Measurements from ENCODE around the gene C7.
A peak's percentile ranks its signal among the peaks of the same experiment; 100 is the strongest.
"Not testable (repeated sequence)": the region's sequence is repeated elsewhere in the genome, so short reads cannot be mapped to it uniquely, and the experiment has no call there.

The C7 gene

GRCh38 chr5:40909264-40909663, at the start of gene C7:
C7 (plus strand) TSS chr5:40909497; CDS start chr5:40909611, 114 bp downstream.
- no peak for DNase-seq

DNA sequence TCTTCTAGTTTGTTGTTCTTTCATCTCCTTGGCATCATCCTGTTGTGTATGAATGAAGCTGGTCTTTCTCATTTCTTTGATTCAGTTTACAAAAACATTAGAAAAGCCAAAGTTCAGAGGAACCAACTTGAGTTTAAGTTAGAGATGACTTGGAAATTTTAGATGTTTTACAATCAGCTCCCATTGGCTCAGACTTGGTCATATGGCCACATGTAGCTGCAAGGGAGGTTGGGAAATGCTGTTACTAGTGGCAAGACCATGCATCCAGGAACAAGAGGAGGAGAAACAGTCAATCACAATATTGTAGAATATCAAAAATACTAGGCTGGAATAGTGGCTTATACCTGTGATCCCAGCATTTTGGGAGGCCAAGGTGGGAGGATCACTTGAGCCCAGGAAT, 48.6 kb upstream of the C7 start:
- DNase-seq: no peak

- DNase-seq: not testable (repeated sequence)
These were observed 44.3 kb upstream of the C7 start for GRCh38 chr5:40865004-40865403.

- no peak for DNase-seq
These were observed 42.5 kb upstream of the C7 start for GRCh38 chr5:40866844-40867243.

- DNase-seq: no peak
These were observed 39.9 kb upstream of the C7 start for GRCh38 chr5:40869384-40869783.

DNA sequence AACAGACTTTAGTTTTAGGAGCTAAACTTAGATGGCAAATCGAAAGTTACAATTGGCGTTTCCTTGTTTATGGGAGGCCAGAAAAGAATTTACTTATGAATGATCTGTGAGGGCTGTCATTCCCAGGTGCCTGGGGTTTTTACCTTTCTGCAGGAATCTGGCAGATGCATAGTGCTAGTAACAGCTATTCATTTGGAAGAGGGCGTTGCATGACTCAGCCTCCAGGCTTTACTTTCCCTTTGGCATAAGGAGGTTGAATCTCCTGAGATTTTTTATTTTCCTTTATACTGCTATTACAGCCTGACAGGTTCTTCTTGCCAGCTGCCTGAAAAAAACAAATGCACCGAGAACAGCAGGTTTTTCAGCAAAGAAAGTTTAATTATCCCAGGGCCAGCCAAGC, 38.1 kb upstream of the C7 start:
- no peak for DNase-seq

GRCh38 chr5:40872253-40872652, 37.0 kb upstream of the C7 start:
- not testable (repeated sequence) for DNase-seq

GRCh38 chr5:40873286-40873880, 35.9 kb upstream of the C7 start:
- DNase-seq: no peak

DNA sequence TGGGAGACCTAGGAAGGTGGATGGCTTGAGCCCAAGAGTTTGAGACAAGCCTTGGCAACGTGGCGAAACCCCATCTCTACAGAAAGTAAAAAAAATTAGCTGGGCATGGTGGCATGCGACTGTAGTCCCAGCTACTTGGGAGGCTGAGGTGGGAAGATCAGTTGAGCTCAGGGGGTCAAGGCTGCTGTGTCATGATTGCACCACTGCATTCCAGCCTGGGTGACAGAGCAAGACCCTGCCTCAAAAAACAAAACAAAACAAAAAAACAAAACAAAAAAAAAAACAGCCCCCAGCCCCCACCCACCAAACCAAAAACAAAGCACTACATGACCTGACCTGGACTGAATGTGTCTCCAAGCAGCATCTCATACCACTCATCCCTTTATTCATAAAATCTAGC, 33.3 kb upstream of the C7 start:
- DNase-seq: no peak

GRCh38 chr5:40877371-40877988, 31.8 kb upstream of the C7 start:
- DNase-seq: peak; percentile 23 to 30

DNA sequence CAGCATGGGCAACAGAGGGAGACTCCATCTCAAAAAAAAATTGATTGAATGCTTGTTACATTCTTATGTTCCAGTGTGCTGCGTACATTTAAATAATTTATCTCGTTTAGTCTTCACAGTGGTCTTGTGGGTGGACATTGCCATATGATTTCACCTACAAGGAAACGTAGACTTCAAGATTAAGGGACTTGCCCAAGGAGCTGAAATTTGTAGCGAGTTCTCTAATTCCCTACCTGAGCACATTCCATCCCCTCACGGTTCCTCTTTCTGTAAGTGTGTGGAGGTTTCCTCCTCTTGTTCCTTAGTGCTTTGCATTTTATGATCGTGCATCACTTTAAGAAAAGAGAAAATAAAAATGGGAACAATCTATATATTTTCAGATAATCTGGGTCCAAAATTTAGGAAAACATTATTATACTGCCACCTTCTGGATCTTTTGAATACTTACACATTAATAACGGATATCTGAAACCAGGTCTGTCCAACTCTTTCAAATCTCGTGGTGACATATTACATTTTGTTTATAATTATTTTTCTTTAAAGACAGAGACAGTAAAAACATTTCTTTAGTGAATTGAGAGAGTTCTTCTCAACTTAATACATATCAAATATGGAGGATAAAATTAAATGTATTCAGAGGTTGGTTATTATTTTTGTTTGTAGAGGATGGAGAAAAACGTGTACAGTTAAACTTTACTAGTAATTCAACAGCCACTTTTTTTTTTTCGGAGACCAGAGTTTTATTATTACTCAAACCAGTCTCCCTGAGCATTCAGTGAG, 29.9 kb upstream of the C7 start:
- no peak for DNase-seq

- DNase-seq: no peak
These were observed 27.0 kb upstream of the C7 start for GRCh38 chr5:40882291-40882690.

DNA sequence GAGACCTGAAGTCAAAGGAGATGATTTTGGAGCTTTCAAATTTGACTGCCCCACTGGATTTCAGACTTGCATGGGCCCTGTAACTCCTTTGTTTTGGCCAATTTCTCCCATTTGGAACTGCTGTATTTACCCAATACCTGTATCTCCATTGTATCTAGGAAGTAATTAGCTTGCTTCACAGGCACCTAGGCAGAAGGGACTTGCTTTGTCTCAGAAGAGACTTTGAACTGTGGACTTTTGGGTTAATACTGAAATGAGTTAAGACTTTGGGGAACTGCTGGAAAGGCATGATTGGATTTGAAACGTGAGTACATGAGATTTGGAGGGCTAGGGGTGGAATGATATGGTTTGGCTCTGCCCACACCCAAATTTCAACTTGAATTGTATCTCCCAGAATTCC, 26.2 kb upstream of the C7 start:
- not testable (repeated sequence) for DNase-seq

GRCh38 chr5:40895440-40896425, 13.6 kb upstream of the C7 start:
- DNase-seq: not testable (repeated sequence)

DNA sequence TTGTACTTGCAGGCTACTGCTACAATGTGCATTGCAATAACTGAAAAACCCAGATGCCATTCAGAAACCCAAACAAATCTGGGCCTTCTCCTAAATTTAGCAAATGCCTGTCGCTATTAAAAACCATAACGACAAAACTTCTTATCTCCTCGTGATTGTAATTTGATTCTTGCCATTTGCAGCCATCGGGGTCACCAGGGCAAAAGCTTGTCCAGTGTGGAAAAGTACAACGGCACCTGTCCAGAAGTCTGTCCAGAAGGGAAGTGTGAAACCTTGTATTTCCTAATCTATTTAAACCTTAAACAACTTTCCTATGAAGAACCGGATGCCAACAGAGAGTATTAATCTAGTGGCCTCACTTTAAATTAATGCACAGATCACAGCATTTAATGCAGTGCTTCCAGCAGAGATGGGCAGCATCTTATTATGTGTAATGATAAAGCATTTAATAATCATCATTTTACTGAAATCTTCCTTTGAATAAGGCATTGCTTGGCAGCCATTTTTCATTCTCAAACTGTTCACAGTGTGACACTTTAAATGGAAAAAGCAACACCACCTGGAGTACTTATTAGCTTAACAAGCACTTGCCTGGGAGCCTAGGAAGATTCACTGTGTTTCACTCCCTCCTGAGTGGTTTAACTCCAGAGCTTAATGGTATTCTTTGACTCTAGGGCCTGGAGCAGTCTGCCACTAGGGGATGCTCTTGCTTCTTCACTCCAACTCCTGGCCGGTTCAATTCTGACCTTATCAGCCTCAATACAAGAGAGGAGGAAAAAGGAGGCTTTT, 4.9 kb upstream of the C7 start:
- DNase-seq: peak; percentile 23 to 24

GRCh38 chr5:40904994-40905306, 4.3 kb upstream of the C7 start:
- DNase-seq: no peak

DNA sequence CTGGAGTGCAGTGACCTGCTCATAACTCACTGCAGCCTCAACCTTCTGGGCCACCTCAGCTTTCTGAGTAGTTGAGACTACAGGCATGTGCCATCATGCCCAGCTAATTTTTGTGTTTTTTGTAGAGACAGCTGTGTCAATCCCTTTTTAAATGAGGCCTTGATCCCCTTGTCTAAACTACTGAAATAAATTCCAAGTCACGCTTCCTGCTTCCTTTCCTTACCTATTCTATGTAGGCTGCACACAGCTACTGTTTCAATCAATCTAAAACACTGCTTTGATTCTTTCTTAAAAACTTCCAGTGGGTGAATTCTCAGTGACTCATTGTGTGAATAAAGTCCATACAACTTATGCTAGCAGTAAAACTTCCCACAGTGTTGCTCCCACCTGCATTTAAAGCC, 2.9 kb upstream of the C7 start:
- no peak for DNase-seq

DNA sequence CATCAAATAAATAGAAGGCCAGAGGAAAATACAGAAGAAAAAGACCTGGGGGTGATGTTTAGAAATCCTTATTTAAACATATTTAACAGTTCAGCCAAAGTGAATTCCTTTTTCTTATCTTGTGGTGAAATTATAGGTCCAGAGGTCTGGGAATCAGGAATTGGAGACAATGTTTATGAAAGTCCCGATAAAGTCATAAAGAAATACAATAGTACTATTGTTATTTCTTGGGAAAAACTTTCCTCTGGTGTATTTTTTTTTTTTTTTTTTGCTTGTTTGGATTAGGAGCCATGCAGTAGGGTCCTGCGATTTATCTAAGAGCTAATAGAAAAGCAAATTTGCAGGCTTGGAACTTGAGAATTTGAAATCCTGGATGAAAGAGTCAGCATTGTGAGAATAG, 426 bp downstream of the C7 start:
- no peak for DNase-seq

GRCh38 chr5:40911266-40911665, 2.0 kb downstream of the C7 start:
- no peak for DNase-seq

- no peak for DNase-seq
These were observed 5.5 kb downstream of the C7 start for GRCh38 chr5:40914835-40915234.

DNA sequence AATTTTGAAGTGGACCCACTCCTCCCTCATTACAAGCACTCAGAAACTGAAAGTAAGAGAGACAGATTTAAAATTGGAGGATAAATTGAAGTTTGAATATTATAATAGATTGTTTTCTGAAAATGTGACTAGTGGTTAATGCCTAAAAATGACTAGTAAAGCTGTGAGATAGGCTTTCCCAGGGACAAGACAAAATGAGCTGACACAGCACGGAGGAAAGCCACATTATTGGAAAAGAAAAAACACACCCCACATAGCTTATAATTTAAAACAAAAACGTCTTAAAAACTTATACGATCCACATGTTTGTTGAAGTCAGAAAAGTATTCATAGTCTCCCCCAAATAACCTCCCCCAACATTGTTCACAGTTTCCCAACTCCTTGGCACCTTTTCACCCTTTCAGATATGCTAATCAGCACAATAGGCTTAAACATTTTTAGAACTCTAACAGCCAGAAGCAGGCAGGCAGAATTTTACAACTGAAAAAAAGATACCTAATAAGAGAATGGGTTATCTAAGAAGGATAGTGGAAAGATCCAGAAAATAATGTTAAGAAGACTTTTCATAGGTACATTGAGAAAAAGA, 6.1 kb downstream of the C7 start:
- no peak for DNase-seq

GRCh38 chr5:40916226-40916625, 6.9 kb downstream of the C7 start:
- no peak for DNase-seq
